Endothelial cell of umbilical vein (primary cell): Measurements from ENCODE around the gene VASH2. TPM values are rescaled to one million over a fixed set of nuclear protein-coding genes. Genes with fewer than 3 reads are reported as not detected.

ENCODE experiments used
- BruUV-seq: library from RNA; stranded (reverse); fragments of 400-500 nt; replicated peaks from 2 replicates; lab custom pipeline; 2021; lab: Mats Ljungman, UMichigan
- CTCF ChIA-PET: fragments of 300-600, 350-600 bp; sonication (Branson Sonifier 250); formaldehyde crosslinking; loops from one replicate; lab custom pipeline; 2021; ENCODE audit warnings: antibody characterized with exemption, inconsistent platforms; lab: Charles Lee
- POLR2A ChIA-PET: fragments of 300-600, 350-600 bp; sonication (Branson Sonifier 250); formaldehyde crosslinking; loops from one replicate; lab custom pipeline; 2021; ENCODE audit warnings: antibody characterized with exemption, inconsistent platforms; lab: Charles Lee
- DNase-seq: peaks from one replicate; pipeline ENCODE4 v3.0.0-alpha.2; 2011; ENCODE audit warnings: low read depth, low spot score
- FAIRE-seq: peaks from 2 replicates; lab custom pipeline; 2011; peaks lifted over from hg19 to GRCh38; lab: Jason Lieb, UNC
- H2AFZ ChIP-seq: 2 replicates; pipeline ENCODE4 v1.6.0; 2012; ENCODE audit warnings: low read depth, low read length, control low read depth, inconsistent platforms
- H3K27ac ChIP-seq: 2 replicates; pipeline ENCODE4 v1.5.1; 2011; ENCODE audit warnings: low read depth, mild to moderate bottlenecking, control low read depth, low read length, moderate library complexity; ENCODE audit not compliant: insufficient read depth
- H3K27me3 ChIP-seq, 2 experiments: 2 replicates each; pipeline versions ENCODE4 v1.6.0 to v1.6.1; 2011; ENCODE audit warnings: low read length in 2 of 2, mixed read lengths in 1 of 2; ENCODE audit not compliant: control insufficient read depth in 2 of 2, insufficient read depth in 2 of 2
- H3K36me3 ChIP-seq, 2 experiments: 2 replicates in 1 of 2; 3 replicates in 1 of 2; pipeline ENCODE4 v1.5.1; 2011; ENCODE audit warnings: low read length in 2 of 2, mild to moderate bottlenecking in 1 of 2, moderate library complexity in 1 of 2; ENCODE audit not compliant: control insufficient read depth in 2 of 2, insufficient read depth in 2 of 2; ENCODE audit errors: extremely low read depth in 1 of 2
- H3K4me1 ChIP-seq: 3 replicates; pipeline ENCODE4 v1.5.1; 2011; ENCODE audit warnings: mild to moderate bottlenecking, low read length; ENCODE audit not compliant: control insufficient read depth, insufficient read depth; ENCODE audit errors: extremely low read depth
- H3K4me2 ChIP-seq: 2 replicates; pipeline ENCODE4 v1.6.1; 2011; ENCODE audit warnings: low read length, control low read depth, mixed read lengths; ENCODE audit not compliant: insufficient read depth
- H3K4me3 ChIP-seq, 3 experiments: fragments of 200-600 bp in 1 of 3; sonication (generic), shearing (Covaris generic) in 1 of 3; replicated peaks in 1 of 3; 2 replicates each; pipeline ENCODE4 v1.5.1; 2011 to 2016; ENCODE audit warnings: control low read depth in 3 of 3, low read length in 3 of 3, mild to moderate bottlenecking in 2 of 3, inconsistent platforms in 1 of 3, low read depth in 1 of 3, moderate library complexity in 1 of 3; ENCODE audit not compliant: insufficient read depth in 1 of 3
- H3K79me2 ChIP-seq: 2 replicates; pipeline ENCODE4 v1.6.0; 2012; ENCODE audit warnings: low read length, inconsistent platforms; ENCODE audit not compliant: control insufficient read depth, insufficient read depth
- H3K9ac ChIP-seq: replicated peaks from 2 replicates; pipeline ENCODE3; 2011; ENCODE audit warnings: low read length, control low read depth; ENCODE audit not compliant: insufficient read depth; ENCODE audit errors: extremely low read depth
- H3K9me1 ChIP-seq: replicated peaks from 3 replicates; pipeline ENCODE4 v1.6.0; 2011; ENCODE audit warnings: mild to moderate bottlenecking, low read length; ENCODE audit not compliant: control insufficient read depth, insufficient read depth; ENCODE audit errors: extremely low read depth
- H3K9me3 ChIP-seq: replicated peaks from 2 replicates; pipeline ENCODE4 v1.5.1; 2012; ENCODE audit warnings: low read length, inconsistent platforms; ENCODE audit not compliant: control insufficient read depth, insufficient read depth
- H4K20me1 ChIP-seq: replicated peaks from 2 replicates; pipeline ENCODE3; 2011; ENCODE audit warnings: mild to moderate bottlenecking, low read length; ENCODE audit not compliant: control insufficient read depth, insufficient read depth; ENCODE audit errors: extremely low read depth
- EZH2 ChIP-seq: IDR thresholded peaks from 2 replicates; pipeline ENCODE4 v1.6.1; 2012; ENCODE audit warnings: borderline replicate concordance, low read depth, mild to moderate bottlenecking, moderate library complexity, low read length, inconsistent platforms; ENCODE audit not compliant: severe bottlenecking
- FOS ChIP-seq: IDR thresholded peaks from 2 replicates; pipeline ENCODE4 v1.6.1; 2011; ENCODE audit warnings: mild to moderate bottlenecking, low read length, moderate library complexity, borderline replicate concordance; ENCODE audit not compliant: insufficient read depth
- GATA2 ChIP-seq: IDR thresholded peaks from 2 replicates; pipeline ENCODE4 v1.7.0; 2011; ENCODE audit warnings: low read depth, mild to moderate bottlenecking, moderate library complexity, mixed read lengths, low read length; ENCODE audit not compliant: insufficient read length, insufficient read depth
- JUN ChIP-seq: IDR thresholded peaks from 2 replicates; pipeline ENCODE4 v1.6.1; 2011; ENCODE audit warnings: borderline replicate concordance, low read depth; ENCODE audit not compliant: insufficient read length, insufficient read depth
- MAX ChIP-seq: IDR thresholded peaks from 2 replicates; pipeline ENCODE4 v1.6.1; 2011; ENCODE audit not compliant: insufficient read depth, insufficient read length
- MYC ChIP-seq: IDR thresholded peaks from one replicate; pipeline ENCODE4 v1.6.1; 2011; ENCODE audit warnings: mild to moderate bottlenecking, low read depth, low read length
- POLR2A ChIP-seq: IDR thresholded peaks from 2 replicates; pipeline ENCODE4 v1.6.1; 2012; ENCODE audit warnings: low read depth, mild to moderate bottlenecking, control low read depth, low read length
- POLR2AphosphoS5 ChIP-seq: IDR thresholded peaks from 2 replicates; pipeline ENCODE4 v1.6.1; 2012; ENCODE audit warnings: low read depth, mild to moderate bottlenecking, control low read depth, low read length, moderate library complexity; ENCODE audit not compliant: insufficient read depth
- dilution Hi-C: fragments of 300-500 bp; cut with MboI; formaldehyde crosslinking; loops from one replicate; pipeline ENCODE4 v1.15.0; 2019; ENCODE audit warnings: low sequenced_read_pairs; ENCODE audit not compliant: extremely low pct_ligation_motif_present
- intact Hi-C: fragments of 100-400 bp; cut with micrococcal nuclease; formaldehyde crosslinking; loops from one replicate; pipeline ENCODE4 v1.10.0; 2022
- polyA plus RNA-seq, 4 experiments: library from polyadenylated mRNA; depleted of rRNA in 3 of 4; stranded (reverse) in 3 of 4; unstranded in 1 of 4; fragments of >200 nt; gene quantifications; 2 replicates each; pipeline versions ENCODE4 v1.2.1 to v1.2.3, GENCODE V29; 2011 to 2012; ENCODE audit warnings: missing spikeins in 1 of 4
- total RNA-seq: library from RNA; stranded (reverse); gene quantifications from 2 replicates; pipeline ENCODE4 v1.2.3, GENCODE V29; 2021
- TF ChIP-seq, protein P1 (sequence below), 2 donors: IDR thresholded peaks; 1 replicate in 1 of 2; 2 replicates in 1 of 2; pipeline ENCODE4 v1.5.1; 2011; ENCODE audit warnings: low read length in 2 of 2, mild to moderate bottlenecking in 2 of 2, moderate library complexity in 2 of 2, control low read depth in 1 of 2, inconsistent platforms in 1 of 2, low read depth in 1 of 2; ENCODE audit not compliant: insufficient read depth in 1 of 2; ENCODE audit errors: extremely low read depth in 1 of 2

VASH2 gene
- total and polyA plus RNA-seq, 2 donors (not counting 3 experiments of a cell fraction or from before 2014, with no cell fraction given), result 0.70 to 2.9 TPM

- no TSS peak for BruUV-seq
- H3K36me3 ChIP-seq, result no peaks in the 10 kb centered on the region
- no peaks in the 10 kb centered on the region for H4K20me1 ChIP-seq
- H3K27me3 ChIP-seq, result peaks cover 0 to 3% of the 10 kb centered on the region in 2 experiments
- FAIRE-seq (no peak), DNase-seq (no peak)
- no peaks in the 10 kb centered on the region for H3K4me1 ChIP-seq
- CTCF ChIA-PET, result interaction anchor here (1.2 to 1.5 kb wide), 2 partner anchors 12 to 179 kb away, joined by 3 read pairs; no protein-coding TSS in a partner anchor
- dilution Hi-C loops, result no loop called here
- H3K9ac ChIP-seq, result no peak overlapping the region
- intact Hi-C loops, result no loop called here
- H3K9me3 ChIP-seq, result no peaks in the 10 kb centered on the region
- POLR2A ChIA-PET, result no interaction called here
- no peak overlapping the region for H3K4me3 ChIP-seq
- TF ChIP-seq POLR2A (no peak), POLR2AphosphoS5 (no peak), GATA2 (no peak), FOS (no peak), JUN (no peak), MAX (no peak), MYC (no peak), EZH2 (no peak)
- TF ChIP-seq, protein P1, sequence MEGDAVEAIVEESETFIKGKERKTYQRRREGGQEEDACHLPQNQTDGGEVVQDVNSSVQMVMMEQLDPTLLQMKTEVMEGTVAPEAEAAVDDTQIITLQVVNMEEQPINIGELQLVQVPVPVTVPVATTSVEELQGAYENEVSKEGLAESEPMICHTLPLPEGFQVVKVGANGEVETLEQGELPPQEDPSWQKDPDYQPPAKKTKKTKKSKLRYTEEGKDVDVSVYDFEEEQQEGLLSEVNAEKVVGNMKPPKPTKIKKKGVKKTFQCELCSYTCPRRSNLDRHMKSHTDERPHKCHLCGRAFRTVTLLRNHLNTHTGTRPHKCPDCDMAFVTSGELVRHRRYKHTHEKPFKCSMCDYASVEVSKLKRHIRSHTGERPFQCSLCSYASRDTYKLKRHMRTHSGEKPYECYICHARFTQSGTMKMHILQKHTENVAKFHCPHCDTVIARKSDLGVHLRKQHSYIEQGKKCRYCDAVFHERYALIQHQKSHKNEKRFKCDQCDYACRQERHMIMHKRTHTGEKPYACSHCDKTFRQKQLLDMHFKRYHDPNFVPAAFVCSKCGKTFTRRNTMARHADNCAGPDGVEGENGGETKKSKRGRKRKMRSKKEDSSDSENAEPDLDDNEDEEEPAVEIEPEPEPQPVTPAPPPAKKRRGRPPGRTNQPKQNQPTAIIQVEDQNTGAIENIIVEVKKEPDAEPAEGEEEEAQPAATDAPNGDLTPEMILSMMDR (IDR thresholded peaks at IDR 0.05; ENCODE audit: extremely low read depth in 1 of 2, insufficient read depth in 1 of 2, low read depth in 1 of 2, low read length in 2 of 2), result no peak
- H3K79me2 ChIP-seq, result no peaks in the 10 kb centered on the region
- H3K9me1 ChIP-seq, result no peaks in the 10 kb centered on the region
- no peak overlapping the region for H3K4me2 ChIP-seq
- no peak overlapping the region for H3K27ac ChIP-seq
- no peak overlapping the region for H2AFZ ChIP-seq
Measured at GRCh38 chr1:212928323-212929291, 21.7 kb upstream of the VASH2 start.
